RKO (cell line): Measurements from ENCODE around the gene HDGFL3.
"Not testable (repeated sequence)": the region's sequence is repeated elsewhere in the genome, so short reads cannot be mapped to it uniquely, and the experiment has no call there.

ENCODE experiments used
- DNase-seq: peaks from one replicate; pipeline ENCODE4 v3.0.0-alpha.2; 2016; ENCODE audit warnings: low spot score

The HDGFL3 gene

DNA sequence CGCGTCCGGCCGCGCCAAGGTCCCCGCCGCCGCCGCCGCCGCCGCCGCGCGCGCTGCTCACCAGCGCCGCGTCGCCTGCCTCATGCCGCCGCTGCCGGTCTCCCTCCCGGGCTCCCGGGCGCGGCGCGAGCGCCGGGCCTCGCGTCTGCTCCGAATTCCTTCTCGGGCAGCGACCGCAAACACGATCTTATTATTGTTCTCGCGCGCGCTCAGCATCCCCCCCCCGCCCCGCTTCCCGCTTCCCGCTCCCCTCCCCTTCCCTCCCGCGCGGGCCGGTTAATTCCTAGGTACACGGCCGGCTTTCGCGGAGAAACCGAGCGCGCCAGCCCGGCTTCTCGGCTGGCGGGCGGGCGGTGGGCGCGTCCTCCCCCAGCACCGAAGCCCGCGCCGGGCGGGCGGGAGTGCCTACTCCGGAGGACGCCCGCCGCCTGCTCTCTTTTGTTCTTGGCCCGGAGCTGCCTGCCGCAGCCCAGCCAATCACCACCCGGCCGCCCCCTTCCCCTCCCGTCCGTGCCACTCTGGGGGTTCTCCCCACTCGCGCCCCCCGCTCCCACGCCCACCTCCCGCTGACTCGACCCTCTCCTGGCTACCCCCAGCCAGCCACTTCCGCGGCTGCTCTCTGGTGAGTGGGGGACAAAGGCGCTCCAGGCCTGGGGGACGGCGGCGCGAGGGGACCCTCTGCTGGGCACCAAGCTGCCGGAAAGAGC, at the start of gene HDGFL3:
HDGFL3 (minus strand) TSS at position 164 of the 707 bp plus-strand sequence. CDS start 409 bp downstream, outside the sequence.
- DNase-seq = no peak

DNA sequence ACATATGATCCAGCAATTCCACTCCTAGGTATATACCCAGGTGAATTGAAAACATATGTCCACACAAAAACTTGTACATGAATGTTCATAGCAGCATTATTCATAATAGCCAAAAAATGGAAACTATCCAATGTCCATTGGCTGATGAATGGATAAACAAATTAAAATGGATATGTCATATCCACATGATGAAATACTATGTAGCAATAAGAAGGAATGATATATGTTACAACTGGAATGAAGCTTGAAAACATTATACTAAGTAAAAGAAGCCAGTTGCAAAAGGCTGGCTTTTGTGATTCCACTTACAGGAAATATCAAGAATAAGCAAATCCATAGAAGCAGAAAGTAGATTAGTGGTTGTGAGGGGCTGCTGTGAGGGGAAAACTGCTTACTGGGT, 43.2 kb upstream of the HDGFL3 start:
- DNase-seq = no peak

- no peak for DNase-seq
Observed at GRCh38 chr15:83249030-83249343, 41.4 kb upstream of the HDGFL3 start.

- DNase-seq = peak; percentile 59
Observed at GRCh38 chr15:83248151-83249029, 40.8 kb upstream of the HDGFL3 start.

DNA sequence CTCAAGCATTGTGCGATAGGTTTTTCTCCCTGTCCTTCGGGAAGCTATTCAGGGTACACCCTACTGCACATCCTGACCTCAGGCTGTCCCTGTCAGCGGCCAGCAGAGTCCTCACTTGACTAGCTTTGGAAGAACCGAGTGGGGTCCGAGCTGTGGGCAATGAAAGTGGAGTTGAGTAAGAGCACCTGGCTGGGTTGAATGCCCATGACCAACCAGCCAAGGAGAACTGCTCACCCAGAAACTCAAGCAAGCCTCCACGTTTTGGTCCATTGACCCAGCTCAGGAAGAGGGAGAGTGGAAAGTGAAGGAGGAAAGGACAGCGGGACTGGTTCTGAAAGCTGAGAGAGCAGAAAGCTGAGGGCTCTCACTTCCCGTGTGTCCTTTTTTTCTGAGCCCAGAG, 36.0 kb upstream of the HDGFL3 start:
- no peak for DNase-seq

GRCh38 chr15:83230242-83230641, 22.6 kb upstream of the HDGFL3 start:
- DNase-seq = no peak

DNA sequence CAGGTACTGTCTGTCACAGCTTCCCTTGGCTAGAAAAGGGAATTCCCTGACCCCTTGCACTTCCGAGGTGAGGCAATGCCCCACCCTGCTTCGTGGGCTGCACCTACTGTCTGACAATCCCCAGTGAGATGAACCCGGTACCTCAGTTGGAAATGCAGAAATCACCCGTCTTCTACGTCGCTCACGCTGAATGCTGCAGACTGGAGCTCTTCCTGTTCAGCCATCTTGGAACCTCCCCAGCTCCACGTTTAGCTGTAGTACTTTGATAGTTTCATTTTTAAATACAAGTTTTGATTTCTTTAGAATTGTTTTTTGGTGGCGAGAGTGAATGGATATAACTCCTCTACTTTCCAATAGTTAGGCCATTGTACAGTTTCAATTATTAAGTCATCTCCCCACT, 17.8 kb upstream of the HDGFL3 start:
- no peak for DNase-seq

DNA sequence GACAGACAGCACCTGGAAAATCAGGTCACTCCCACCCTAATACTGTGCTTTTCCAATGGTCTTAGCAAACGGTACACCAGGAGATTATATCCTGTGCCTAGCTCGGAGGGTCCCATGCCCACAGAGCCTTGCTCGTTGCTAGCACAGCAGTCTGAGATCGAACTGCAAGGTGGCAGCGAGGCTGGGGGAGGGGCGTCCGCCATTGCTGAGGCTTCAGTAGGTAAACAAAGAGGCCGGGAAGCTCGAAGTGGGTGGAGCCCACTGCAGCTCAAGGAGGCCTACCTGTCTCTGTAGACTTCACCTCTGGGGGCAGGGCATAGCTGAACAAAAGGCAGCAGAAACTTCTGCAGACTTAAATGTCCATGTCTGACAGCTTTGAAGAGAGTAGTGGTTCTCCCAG, 14.2 kb upstream of the HDGFL3 start:
- not testable (repeated sequence) for DNase-seq

- DNase-seq = no peak
Observed at GRCh38 chr15:83219026-83219425, 11.4 kb upstream of the HDGFL3 start.

GRCh38 chr15:83215306-83215705, 7.7 kb upstream of the HDGFL3 start:
- no peak for DNase-seq

GRCh38 chr15:83210619-83211018, 3.0 kb upstream of the HDGFL3 start:
- peak; percentile 1 for DNase-seq

DNA sequence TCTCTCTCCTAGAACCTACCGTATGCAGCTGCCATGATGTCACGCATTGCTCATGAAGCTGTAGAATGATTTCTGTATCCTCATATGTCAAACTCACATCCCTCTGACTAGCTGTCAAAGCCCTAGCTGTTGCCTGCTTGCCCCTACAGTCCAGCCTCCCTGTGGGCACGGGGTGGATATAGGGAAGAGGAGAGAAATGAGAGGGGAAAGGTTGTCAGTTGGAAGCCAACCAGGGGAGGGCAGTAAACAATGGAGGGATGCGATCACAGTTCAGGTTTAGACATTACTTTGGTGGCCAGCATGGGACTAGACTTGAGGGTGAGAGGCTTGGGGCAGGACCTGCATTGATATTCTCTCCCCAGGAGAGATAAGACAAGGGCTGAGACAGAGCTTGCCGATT, 1.7 kb upstream of the HDGFL3 start:
- no peak for DNase-seq

- DNase-seq = no peak
Observed at GRCh38 chr15:83208367-83208661, 691 bp upstream of the HDGFL3 start.

DNA sequence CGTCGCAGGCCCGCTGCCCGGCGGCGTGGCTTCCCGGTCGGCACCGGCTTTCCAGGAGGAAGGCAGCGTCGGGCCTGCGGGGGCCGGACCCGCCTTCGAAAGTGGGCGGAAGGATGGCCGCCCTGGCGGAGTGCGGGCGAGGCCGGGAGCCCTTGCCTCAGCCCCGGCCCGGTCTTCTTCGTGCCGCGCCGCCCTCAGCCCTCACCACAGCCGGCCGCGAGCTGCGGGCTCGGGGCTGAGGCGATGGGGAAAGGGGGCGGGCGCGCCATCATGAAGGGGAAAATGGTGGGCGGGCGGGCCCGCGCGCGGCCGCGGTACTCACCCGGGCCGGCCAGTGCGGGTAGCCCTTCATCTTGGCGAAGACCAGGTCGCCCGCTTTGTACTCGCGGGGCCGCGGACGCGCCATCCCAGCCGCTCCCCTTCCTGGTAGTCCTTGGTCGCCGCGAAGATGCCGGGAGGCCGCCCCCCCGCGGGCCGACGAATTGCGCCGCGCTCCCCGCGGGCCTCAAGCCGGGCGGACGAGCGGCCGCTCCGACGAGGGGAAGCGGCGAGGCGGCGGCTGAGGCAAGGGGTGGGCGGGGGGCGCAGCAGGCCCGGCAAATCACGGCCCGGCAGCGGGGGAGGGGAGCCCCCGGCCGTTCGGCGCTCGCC, 489 bp downstream of the HDGFL3 start:
- DNase-seq = no peak

- DNase-seq = no peak
Observed at GRCh38 chr15:83206526-83207008, 1.1 kb downstream of the HDGFL3 start.

GRCh38 chr15:83205725-83206324, 1.8 kb downstream of the HDGFL3 start:
- DNase-seq = no peak

- no peak for DNase-seq
Observed at GRCh38 chr15:83204697-83205096, 2.9 kb downstream of the HDGFL3 start.

- DNase-seq = no peak
Observed at GRCh38 chr15:83203543-83203942, 4.1 kb downstream of the HDGFL3 start.

DNA sequence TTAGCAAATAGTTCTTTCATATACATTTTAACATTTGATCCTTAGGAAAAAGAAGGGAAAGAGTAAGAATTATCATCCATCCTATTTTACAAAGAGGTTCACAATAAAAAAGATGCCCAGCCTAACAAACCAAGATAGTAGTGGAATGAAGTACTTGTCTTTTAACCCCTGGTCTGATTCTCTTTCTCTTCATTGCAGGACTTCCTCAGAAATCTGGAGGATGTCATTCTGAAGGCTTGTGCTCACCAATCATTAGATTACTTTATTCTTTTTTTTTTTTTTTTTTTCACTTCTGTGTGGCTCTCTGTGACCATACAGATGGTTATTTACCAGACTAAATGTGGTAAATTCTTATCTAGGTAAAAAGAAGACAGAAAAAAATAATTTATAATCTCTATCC, 7.0 kb downstream of the HDGFL3 start:
- no peak for DNase-seq

DNA sequence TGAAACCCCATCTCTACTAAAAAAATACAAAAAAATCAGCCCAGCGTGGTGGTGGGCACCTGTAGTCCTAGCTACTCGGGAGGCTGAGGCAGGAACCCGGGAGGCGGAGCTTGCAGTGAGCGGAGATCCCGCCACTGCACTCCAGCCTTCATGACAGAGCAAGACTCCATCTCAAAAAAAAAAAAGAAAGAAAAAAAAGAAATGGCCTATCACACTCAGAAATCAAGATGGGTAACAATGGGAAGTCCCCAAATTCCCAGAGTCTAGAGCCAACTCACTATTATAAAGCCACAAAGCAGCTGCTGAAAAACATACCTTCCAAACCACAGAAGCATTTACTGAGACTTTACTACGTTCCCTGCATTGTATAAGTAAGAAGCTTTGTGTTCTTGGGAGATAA, 7.5 kb downstream of the HDGFL3 start:
- DNase-seq = no peak

GRCh38 chr15:83199288-83199687, 8.3 kb downstream of the HDGFL3 start:
- DNase-seq = no peak

DNA sequence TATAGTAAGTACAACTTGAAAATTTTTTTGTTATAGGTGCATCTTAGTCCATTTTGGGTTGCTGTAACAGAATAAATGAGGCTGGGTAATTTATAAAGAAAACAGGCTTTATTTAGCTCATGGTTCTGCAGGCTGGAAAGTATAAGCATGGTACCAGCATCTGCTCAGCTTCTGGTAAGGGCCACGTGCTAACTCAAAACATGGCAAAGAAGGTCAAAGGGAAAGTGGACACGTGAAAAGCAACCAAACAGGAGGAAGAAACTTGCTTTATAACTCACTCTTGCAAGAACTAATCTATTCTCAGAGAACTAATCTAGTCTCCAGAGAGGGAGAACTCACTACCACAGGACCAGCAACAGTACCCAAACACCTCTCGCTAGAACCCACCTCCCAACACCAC, 9.1 kb downstream of the HDGFL3 start:
- no peak for DNase-seq

- no peak for DNase-seq
Observed at GRCh38 chr15:83194528-83194927, 13.1 kb downstream of the HDGFL3 start.
